Effector memory CD4-positive, alpha-beta T cell (primary cell): Measurements from ENCODE around the gene LSM10.

Experiments used
- DNase-seq, 3 donors: peaks; one replicate each; pipeline ENCODE4 v3.0.0-alpha.2; 2020
- H3K27ac ChIP-seq: 2 replicates; pipeline ENCODE4 v1.7.0; 2013; ENCODE audit warnings: mild to moderate bottlenecking, low read length, moderate library complexity; ENCODE audit not compliant: insufficient read depth, poor library complexity, severe bottlenecking
- H3K27me3 ChIP-seq: replicated peaks from 2 replicates; pipeline ENCODE4 v1.7.0; 2013; ENCODE audit warnings: mild to moderate bottlenecking, low read length; ENCODE audit not compliant: insufficient read depth, control insufficient read depth, poor library complexity, severe bottlenecking
- H3K36me3 ChIP-seq: 2 replicates; pipeline ENCODE4 v1.7.0; 2013; ENCODE audit warnings: mild to moderate bottlenecking, low read length, moderate library complexity; ENCODE audit not compliant: control insufficient read depth, insufficient read depth
- H3K4me1 ChIP-seq: 2 replicates; pipeline ENCODE4 v1.7.0; 2013; ENCODE audit warnings: low read length, mild to moderate bottlenecking; ENCODE audit not compliant: control insufficient read depth, insufficient read depth, poor library complexity, severe bottlenecking
- H3K4me3 ChIP-seq: 2 replicates; pipeline ENCODE4 v1.7.0; 2013; ENCODE audit warnings: low read length, low read depth, mild to moderate bottlenecking; ENCODE audit not compliant: insufficient read depth, poor library complexity, severe bottlenecking
- H3K9me3 ChIP-seq: 2 replicates; pipeline ENCODE4 v1.7.0; 2013; ENCODE audit warnings: mild to moderate bottlenecking, low read length, moderate library complexity; ENCODE audit not compliant: control insufficient read depth
- total RNA-seq, 3 donors: gene quantifications; one replicate each; lab custom pipeline; 2026; lab: John Stamatoyannopoulos, UW

The LSM10 gene
- 9.3 to 10.2 (median 9.9) reads per million in 3 donors for total RNA-seq

GRCh38 chr1:36397378-36398230 lies at the start of gene LSM10:
Gene LSM10 (minus strand): TSS chr1:36397908. CDS start chr1:36394129, 3,779 bp downstream.
- H3K9me3 ChIP-seq = no peaks in the 10 kb centered on the region
- peak within 1 kb of the TSS; percentile 80 for H3K4me3 ChIP-seq
- peaks cover 18% of the 10 kb centered on the region for H3K36me3 ChIP-seq
- H3K27me3 ChIP-seq = no peaks in the 10 kb centered on the region
- H3K27ac ChIP-seq = peak within 1 kb of the TSS; percentile 82
- DNase-seq = peak; percentile 79 to 87 (median 83)
- peaks cover 10% of the 10 kb centered on the region for H3K4me1 ChIP-seq

- H3K27me3 ChIP-seq = no peaks in the 10 kb centered on the region
- H3K4me1 ChIP-seq = peaks cover 5% of the 10 kb centered on the region
- H3K4me3 ChIP-seq = no peak overlapping the region
- H3K27ac ChIP-seq = no peak overlapping the region
- H3K9me3 ChIP-seq = no peaks in the 10 kb centered on the region
- DNase-seq = no peak
- H3K36me3 ChIP-seq = no peaks in the 10 kb centered on the region
Measured at GRCh38 chr1:36447450-36447849, 49.7 kb upstream of the LSM10 start.

GRCh38 chr1:36446746-36447145 lies 49.0 kb upstream of the LSM10 start:
- Histone ChIP-seq H3K27me3 (no peaks in the 10 kb centered on the region), H3K9me3 (no peaks in the 10 kb centered on the region), H3K27ac (no peak overlapping the region), H3K4me1 (peaks cover 5% of the 10 kb centered on the region), H3K36me3 (no peaks in the 10 kb centered on the region), H3K4me3 (no peak overlapping the region)
- DNase-seq = no peak

- H3K27ac ChIP-seq = no peak overlapping the region
- H3K36me3 ChIP-seq = no peaks in the 10 kb centered on the region
- no peak overlapping the region for H3K4me3 ChIP-seq
- H3K4me1 ChIP-seq = peaks cover 5% of the 10 kb centered on the region
- H3K27me3 ChIP-seq = no peaks in the 10 kb centered on the region
- H3K9me3 ChIP-seq = no peaks in the 10 kb centered on the region
- DNase-seq = no peak
Measured at GRCh38 chr1:36446271-36446670, 48.6 kb upstream of the LSM10 start.

- H3K27ac ChIP-seq = no peak overlapping the region
- DNase-seq = no peak
Measured at GRCh38 chr1:36443297-36443696, 45.6 kb upstream of the LSM10 start.

GRCh38 chr1:36442337-36442736 lies 44.6 kb upstream of the LSM10 start:
- no peak for DNase-seq

More at GRCh38 chr1:36443297-36443696, 45.6 kb upstream of the LSM10 start:
- Histone ChIP-seq H3K9me3 (no peaks in the 10 kb centered on the region), H3K4me3 (no peak overlapping the region), H3K36me3 (no peaks in the 10 kb centered on the region), H3K27me3 (no peaks in the 10 kb centered on the region), H3K4me1 (no peaks in the 10 kb centered on the region)

GRCh38 chr1:36440646-36441045 lies 42.9 kb upstream of the LSM10 start:
- H3K4me1 ChIP-seq = no peaks in the 10 kb centered on the region
- no peak for DNase-seq
- H3K27ac ChIP-seq = no peak overlapping the region
- no peaks in the 10 kb centered on the region for H3K27me3 ChIP-seq
- no peaks in the 10 kb centered on the region for H3K9me3 ChIP-seq
- H3K36me3 ChIP-seq = no peaks in the 10 kb centered on the region
- H3K4me3 ChIP-seq = no peak overlapping the region

More at GRCh38 chr1:36442337-36442736, 44.6 kb upstream of the LSM10 start:
- no peaks in the 10 kb centered on the region for H3K4me1 ChIP-seq
- no peaks in the 10 kb centered on the region for H3K36me3 ChIP-seq
- H3K4me3 ChIP-seq = no peak overlapping the region
- H3K27me3 ChIP-seq = no peaks in the 10 kb centered on the region
- H3K9me3 ChIP-seq = no peaks in the 10 kb centered on the region
- H3K27ac ChIP-seq = no peak overlapping the region

GRCh38 chr1:36440044-36440443 lies 42.3 kb upstream of the LSM10 start:
- DNase-seq = no peak
- H3K9me3 ChIP-seq = no peaks in the 10 kb centered on the region
- H3K36me3 ChIP-seq = no peaks in the 10 kb centered on the region
- no peak overlapping the region for H3K27ac ChIP-seq
- no peak overlapping the region for H3K4me3 ChIP-seq
- no peaks in the 10 kb centered on the region for H3K27me3 ChIP-seq
- no peaks in the 10 kb centered on the region for H3K4me1 ChIP-seq

GRCh38 chr1:36438715-36439114 lies 41.0 kb upstream of the LSM10 start:
- no peaks in the 10 kb centered on the region for H3K36me3 ChIP-seq
- no peak for DNase-seq

GRCh38 chr1:36436821-36437220 lies 39.1 kb upstream of the LSM10 start:
- DNase-seq = no peak
- Histone ChIP-seq H3K4me1 (no peaks in the 10 kb centered on the region), H3K27me3 (no peaks in the 10 kb centered on the region), H3K9me3 (no peaks in the 10 kb centered on the region), H3K4me3 (no peak overlapping the region), H3K27ac (no peak overlapping the region), H3K36me3 (no peaks in the 10 kb centered on the region)

More at GRCh38 chr1:36438715-36439114, 41.0 kb upstream of the LSM10 start:
- H3K4me1 ChIP-seq = no peaks in the 10 kb centered on the region
- H3K27ac ChIP-seq = no peak overlapping the region
- H3K9me3 ChIP-seq = no peaks in the 10 kb centered on the region
- H3K27me3 ChIP-seq = no peaks in the 10 kb centered on the region
- no peak overlapping the region for H3K4me3 ChIP-seq
